SK-N-SH (cell line): ENCODE results near the gene SERPINA1. TPM values are rescaled to one million over a fixed set of nuclear protein-coding genes. Genes with fewer than 3 reads are reported as not detected.

ENCODE experiments used
- CTCF ChIA-PET: fragments of 300-600, 350-600 bp; formaldehyde crosslinking; extraction: SDS; loops from one replicate; lab custom pipeline; 2021; lab: Yijun Ruan, JAX
- POLR2A ChIA-PET: fragments of 350-600 bp; sonication (Branson Sonifier 250); formaldehyde crosslinking; extraction: SDS; loops from one replicate; lab custom pipeline; 2020; ENCODE audit warnings: antibody characterized with exemption, inconsistent platforms; lab: Yijun Ruan, JAX
- DNase-seq: peaks from one replicate; pipeline ENCODE4 v3.0.0; 2012
- H2AFZ ChIP-seq: fragments of 200-600 bp; sonication (generic); 2 replicates; pipeline ENCODE4 v1.8.1; 2016; ENCODE audit warnings: antibody characterized with exemption, mild to moderate bottlenecking, low read depth
- H3F3A ChIP-seq: fragments of 200-600 bp; sonication (generic); replicated peaks from 2 replicates; pipeline ENCODE3; 2016; ENCODE audit warnings: antibody characterized with exemption, mild to moderate bottlenecking; ENCODE audit not compliant: insufficient read depth
- H3K27ac ChIP-seq, 2 experiments: fragments of 200-500 bp in 1 of 2; fragments of 200-600 bp in 1 of 2; sonication (Bioruptor generic) in 1 of 2; sonication (generic), shearing (Covaris generic) in 1 of 2; 2 replicates each; pipeline versions ENCODE4 v1.5.1 to v1.6.1; 2014 to 2016; ENCODE audit warnings: low read depth in 2 of 2, inconsistent platforms in 1 of 2, low read length in 1 of 2, mild to moderate bottlenecking in 1 of 2, mixed read lengths in 1 of 2
- H3K27me3 ChIP-seq: fragments of 200-600 bp; sonication (generic), shearing (Covaris generic); 2 replicates; pipeline ENCODE4 v1.6.1; 2016; ENCODE audit warnings: mixed run types; ENCODE audit not compliant: insufficient read depth
- H3K36me3 ChIP-seq, 2 experiments: fragments of 200-500 bp in 1 of 2; fragments of 200-600 bp in 1 of 2; sonication (Bioruptor generic) in 1 of 2; sonication (generic) in 1 of 2; replicated peaks in 1 of 2; 2 replicates each; pipeline versions ENCODE3 to v1.5.1; 2014 to 2016; ENCODE audit warnings: low read length in 1 of 2, mild to moderate bottlenecking in 1 of 2; ENCODE audit not compliant: insufficient read depth in 2 of 2, control insufficient read depth in 1 of 2
- H3K4me1 ChIP-seq, 2 experiments: fragments of 200-500 bp in 1 of 2; fragments of 200-600 bp in 1 of 2; sonication (Bioruptor generic) in 1 of 2; sonication (generic), shearing (Covaris generic) in 1 of 2; 2 replicates each; pipeline versions ENCODE4 v1.5.1 to v1.6.1; 2014 to 2016; ENCODE audit warnings: low read depth in 1 of 2, low read length in 1 of 2, mixed run types in 1 of 2; ENCODE audit not compliant: insufficient read depth in 2 of 2, control insufficient read depth in 1 of 2
- H3K4me2 ChIP-seq: fragments of 200-600 bp; sonication (generic), shearing (Covaris generic); 2 replicates; pipeline ENCODE4 v1.6.1; 2017; ENCODE audit warnings: mixed run types
- H3K4me3 ChIP-seq, 2 experiments: fragments of 200-500 bp in 1 of 2; fragments of 200-600 bp in 1 of 2; sonication (Bioruptor generic) in 1 of 2; sonication (generic), shearing (Covaris generic) in 1 of 2; 2 replicates each; pipeline versions ENCODE4 v1.5.1 to v1.8.1; 2014 to 2016; ENCODE audit warnings: low read depth in 2 of 2, inconsistent platforms in 1 of 2, low read length in 1 of 2, mild to moderate bottlenecking in 1 of 2, mixed read lengths in 1 of 2, moderate library complexity in 1 of 2
- H3K79me2 ChIP-seq: fragments of 200-600 bp; sonication (generic); 2 replicates; pipeline ENCODE4 v1.8.1; 2017; ENCODE audit warnings: mild to moderate bottlenecking; ENCODE audit not compliant: insufficient read depth
- H3K9ac ChIP-seq: fragments of 200-600 bp; sonication (generic); 2 replicates; pipeline ENCODE4 v1.6.1; 2017; ENCODE audit warnings: mixed run types
- H3K9me2 ChIP-seq: fragments of 200-600 bp; sonication (generic); 2 replicates; pipeline ENCODE4 v1.6.1; 2017; ENCODE audit warnings: mixed run types
- H3K9me3 ChIP-seq: fragments of 200-600 bp; sonication (generic); 2 replicates; pipeline ENCODE4 v1.6.1; 2017; ENCODE audit warnings: mixed run types, mild to moderate bottlenecking, moderate library complexity
- H4K20me1 ChIP-seq: fragments of 200-600 bp; sonication (generic); 2 replicates; pipeline ENCODE4 v1.6.1; 2017; ENCODE audit warnings: mild to moderate bottlenecking, mixed run types; ENCODE audit not compliant: insufficient read depth
- CHD2 ChIP-seq: fragments of 150-350 bp; IDR thresholded peaks from 2 replicates; pipeline ENCODE4 v1.6.1; 2018; ENCODE audit warnings: low read length; ENCODE audit not compliant: partially characterized antibody
- EZH2phosphoT487 ChIP-seq: fragments of 200-600 bp; sonication (generic); IDR thresholded peaks from 2 replicates; pipeline ENCODE4 v1.6.1; 2017; ENCODE audit warnings: low read depth, mixed run types, mild to moderate bottlenecking, antibody characterized with exemption, moderate library complexity, borderline replicate concordance
- FOXM1 ChIP-seq: IDR thresholded peaks from 2 replicates; pipeline ENCODE4 v1.4.0; 2012; ENCODE audit warnings: low read depth, mild to moderate bottlenecking
- GABPA ChIP-seq: IDR thresholded peaks from 2 replicates; pipeline ENCODE4 v1.4.0; 2012; ENCODE audit warnings: low read depth, mild to moderate bottlenecking
- JUND ChIP-seq: IDR thresholded peaks from 2 replicates; pipeline ENCODE4 v1.4.0; 2012
- MXI1 ChIP-seq: IDR thresholded peaks from 2 replicates; pipeline ENCODE4 v1.6.1; 2012; ENCODE audit warnings: mild to moderate bottlenecking, low read depth, low read length, improper control_type of control experiment
- POLR2AphosphoS5 ChIP-seq: IDR thresholded peaks from 2 replicates; pipeline ENCODE4 v1.6.1; 2012; ENCODE audit warnings: low read depth, low read length
- RCOR1 ChIP-seq: fragments of 150-350 bp; IDR thresholded peaks from 2 replicates; pipeline ENCODE4 v1.6.1; 2017; ENCODE audit warnings: antibody characterized with exemption, low read length
- RFX5 ChIP-seq: IDR thresholded peaks from 2 replicates; pipeline ENCODE4 v1.6.1; 2012; ENCODE audit warnings: mild to moderate bottlenecking, improper control_type of control experiment, low read length
- RXRA ChIP-seq: IDR thresholded peaks from 2 replicates; pipeline ENCODE4 v1.4.0; 2012; ENCODE audit warnings: low read depth, mild to moderate bottlenecking, borderline replicate concordance
- SIN3A ChIP-seq: IDR thresholded peaks from 2 replicates; pipeline ENCODE4 v1.6.1; 2012; ENCODE audit warnings: low read depth, mild to moderate bottlenecking, low read length, moderate library complexity, borderline replicate concordance
- SMC3 ChIP-seq: IDR thresholded peaks from 2 replicates; pipeline ENCODE4 v1.6.1; 2012; ENCODE audit warnings: low read depth, low read length, improper control_type of control experiment
- TAF1 ChIP-seq: IDR thresholded peaks from 2 replicates; pipeline ENCODE4 v1.6.1; 2012; ENCODE audit warnings: low read depth, mild to moderate bottlenecking, low read length, moderate library complexity, borderline replicate concordance
- YY1 ChIP-seq: IDR thresholded peaks from 2 replicates; pipeline ENCODE4 v1.4.0; 2012; ENCODE audit warnings: low read depth, mild to moderate bottlenecking
- WGBS: methylation state at CpG from one replicate; pipeline ENCODE4 v1.1.6; 2017; ENCODE audit warnings: low lambda C conversion rate; 5-methylcytosine and 5-hydroxymethylcytosine counted together
- polyA plus RNA-seq, 3 experiments: library from polyadenylated mRNA; depleted of rRNA; stranded (reverse); fragments of >200 nt; gene quantifications; 2 replicates each; pipeline ENCODE4 v1.2.3, GENCODE V29; 2012
- TF ChIP-seq, protein P1 (sequence below): fragments of 150-350 bp; IDR thresholded peaks from 2 replicates; pipeline ENCODE4 v1.6.1; 2017; ENCODE audit warnings: antibody characterized with exemption, low read length, low read depth, borderline replicate concordance
- TF ChIP-seq, protein P2 (sequence below): IDR thresholded peaks from 2 replicates; pipeline ENCODE4; 2012
- TF ChIP-seq, protein P3 (sequence below): IDR thresholded peaks from 2 replicates; pipeline ENCODE4 v1.6.1; 2012; ENCODE audit warnings: mild to moderate bottlenecking, low read depth, low read length, moderate library complexity

Gene SERPINA1
- polyA plus RNA-seq, 1 of the 3 experiments (the other 2 are of a cell fraction) = 11.3 TPM

DNA sequence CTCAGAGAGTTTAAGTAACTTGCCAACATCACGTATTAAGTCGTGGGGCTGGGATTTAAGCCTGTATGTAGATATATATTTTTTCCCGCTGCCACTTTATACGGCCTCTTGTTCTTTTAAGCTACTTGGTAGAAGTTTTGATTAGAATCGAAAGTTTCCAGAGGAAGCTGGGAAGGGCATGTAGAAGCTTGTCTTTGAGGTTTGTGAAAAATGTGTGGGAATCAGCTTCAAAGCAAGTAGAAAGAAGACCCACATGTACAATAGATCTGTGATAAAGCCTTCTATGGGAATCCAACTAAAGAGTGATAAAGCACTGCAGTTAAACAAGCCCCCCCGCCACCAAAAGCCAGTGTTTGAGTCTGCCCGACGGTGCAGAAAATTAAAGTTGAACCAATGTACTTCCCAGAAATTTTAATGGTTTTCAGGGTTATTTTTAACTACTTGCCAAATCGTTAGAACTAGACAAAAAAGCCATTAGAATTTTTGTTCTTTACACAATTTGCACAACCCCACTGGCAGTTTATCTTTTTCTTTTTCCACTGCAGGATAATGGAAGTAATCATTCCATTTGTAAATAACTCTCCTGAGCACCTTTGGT, 38.7 kb upstream of the SERPINA1 start:
- no peaks in the 10 kb centered on the region for H3K9me3 ChIP-seq
- POLR2A ChIA-PET = no interaction called here
- TF ChIP-seq SIN3A (no peak), YY1 (no peak), EZH2phosphoT487 (no peak), FOXM1 (no peak), RFX5 (no peak), GABPA (no peak), RCOR1 (no peak), TAF1 (no peak)
- TF ChIP-seq, protein P1, sequence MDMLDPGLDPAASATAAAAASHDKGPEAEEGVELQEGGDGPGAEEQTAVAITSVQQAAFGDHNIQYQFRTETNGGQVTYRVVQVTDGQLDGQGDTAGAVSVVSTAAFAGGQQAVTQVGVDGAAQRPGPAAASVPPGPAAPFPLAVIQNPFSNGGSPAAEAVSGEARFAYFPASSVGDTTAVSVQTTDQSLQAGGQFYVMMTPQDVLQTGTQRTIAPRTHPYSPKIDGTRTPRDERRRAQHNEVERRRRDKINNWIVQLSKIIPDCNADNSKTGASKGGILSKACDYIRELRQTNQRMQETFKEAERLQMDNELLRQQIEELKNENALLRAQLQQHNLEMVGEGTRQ = no peak
- no peaks in the 10 kb centered on the region for H4K20me1 ChIP-seq
- H3K27ac ChIP-seq = no peak overlapping the region
- DNase-seq = no peak
- no peaks in the 10 kb centered on the region for H3K4me1 ChIP-seq
- H2AFZ ChIP-seq = no peak overlapping the region
- H3K9ac ChIP-seq = no peak overlapping the region
- no peak overlapping the region for H3K4me3 ChIP-seq
- CTCF ChIA-PET = interaction anchor here (1.3 to 2.2 kb wide), 2 partner anchors 10 to 59 kb away, joined by 3 to 9 read pairs; no protein-coding TSS in a partner anchor
- no peaks in the 10 kb centered on the region for H3K79me2 ChIP-seq
- no peak overlapping the region for H3K4me2 ChIP-seq
- H3K9me2 ChIP-seq = no peaks in the 10 kb centered on the region
- no peaks in the 10 kb centered on the region for H3K36me3 ChIP-seq
- peaks cover 6% of the 10 kb centered on the region; the same call in 1 of the 2 replicates for H3K27me3 ChIP-seq
- WGBS = 50% methylated on average over 9 of the region's 9 CpGs
- H3F3A ChIP-seq = no peaks in the 10 kb centered on the region

DNA sequence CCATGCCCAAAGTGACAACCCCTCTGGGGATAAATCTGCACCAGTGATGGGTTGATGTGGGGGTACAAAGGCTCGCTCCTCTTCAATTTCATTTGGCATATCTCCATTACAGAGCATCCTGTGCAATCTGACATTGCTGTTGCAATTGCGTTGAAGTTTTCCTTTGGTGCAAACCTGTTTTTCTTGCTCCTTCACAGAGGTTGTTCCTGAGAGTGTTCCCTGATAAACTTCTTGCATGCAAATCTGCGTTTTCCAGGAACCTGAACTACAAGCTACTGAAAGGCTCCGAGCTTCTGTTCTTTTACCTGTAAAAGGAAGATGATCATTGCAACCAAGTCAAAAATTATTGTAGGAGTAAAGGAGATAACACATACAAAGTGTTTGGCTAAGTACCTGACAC, 38.1 kb upstream of the SERPINA1 start:
- H2AFZ ChIP-seq = no peak overlapping the region
- CTCF ChIA-PET = interaction anchor here (1.3 to 2.2 kb wide), 3 partner anchors 9 to 1006 kb away, joined by 3 to 9 read pairs (median 3); no protein-coding TSS in a partner anchor
- no peaks in the 10 kb centered on the region for H3K9me2 ChIP-seq
- POLR2A ChIA-PET = no interaction called here
- no peak overlapping the region for H3K4me2 ChIP-seq
- H3K9ac ChIP-seq = no peak overlapping the region
- WGBS = 38% methylated on average over 4 of the region's 4 CpGs
- H3K36me3 ChIP-seq = no peaks in the 10 kb centered on the region
- no peaks in the 10 kb centered on the region for H4K20me1 ChIP-seq
- no peak overlapping the region for H3K27ac ChIP-seq
- no peaks in the 10 kb centered on the region for H3K4me1 ChIP-seq
- no peaks in the 10 kb centered on the region for H3K79me2 ChIP-seq
- H3F3A ChIP-seq = no peaks in the 10 kb centered on the region
- H3K4me3 ChIP-seq = no peak overlapping the region
- DNase-seq = no peak
- TF ChIP-seq JUND (no peak), CHD2 (no peak), POLR2AphosphoS5 (no peak), RXRA (no peak), SMC3 (no peak), MXI1 (no peak)
- TF ChIP-seq, protein P2, sequence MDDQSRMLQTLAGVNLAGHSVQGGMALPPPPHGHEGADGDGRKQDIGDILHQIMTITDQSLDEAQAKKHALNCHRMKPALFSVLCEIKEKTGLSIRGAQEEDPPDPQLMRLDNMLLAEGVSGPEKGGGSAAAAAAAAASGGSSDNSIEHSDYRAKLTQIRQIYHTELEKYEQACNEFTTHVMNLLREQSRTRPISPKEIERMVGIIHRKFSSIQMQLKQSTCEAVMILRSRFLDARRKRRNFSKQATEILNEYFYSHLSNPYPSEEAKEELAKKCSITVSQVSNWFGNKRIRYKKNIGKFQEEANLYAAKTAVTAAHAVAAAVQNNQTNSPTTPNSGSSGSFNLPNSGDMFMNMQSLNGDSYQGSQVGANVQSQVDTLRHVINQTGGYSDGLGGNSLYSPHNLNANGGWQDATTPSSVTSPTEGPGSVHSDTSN = no peak
- TF ChIP-seq, protein P3, sequence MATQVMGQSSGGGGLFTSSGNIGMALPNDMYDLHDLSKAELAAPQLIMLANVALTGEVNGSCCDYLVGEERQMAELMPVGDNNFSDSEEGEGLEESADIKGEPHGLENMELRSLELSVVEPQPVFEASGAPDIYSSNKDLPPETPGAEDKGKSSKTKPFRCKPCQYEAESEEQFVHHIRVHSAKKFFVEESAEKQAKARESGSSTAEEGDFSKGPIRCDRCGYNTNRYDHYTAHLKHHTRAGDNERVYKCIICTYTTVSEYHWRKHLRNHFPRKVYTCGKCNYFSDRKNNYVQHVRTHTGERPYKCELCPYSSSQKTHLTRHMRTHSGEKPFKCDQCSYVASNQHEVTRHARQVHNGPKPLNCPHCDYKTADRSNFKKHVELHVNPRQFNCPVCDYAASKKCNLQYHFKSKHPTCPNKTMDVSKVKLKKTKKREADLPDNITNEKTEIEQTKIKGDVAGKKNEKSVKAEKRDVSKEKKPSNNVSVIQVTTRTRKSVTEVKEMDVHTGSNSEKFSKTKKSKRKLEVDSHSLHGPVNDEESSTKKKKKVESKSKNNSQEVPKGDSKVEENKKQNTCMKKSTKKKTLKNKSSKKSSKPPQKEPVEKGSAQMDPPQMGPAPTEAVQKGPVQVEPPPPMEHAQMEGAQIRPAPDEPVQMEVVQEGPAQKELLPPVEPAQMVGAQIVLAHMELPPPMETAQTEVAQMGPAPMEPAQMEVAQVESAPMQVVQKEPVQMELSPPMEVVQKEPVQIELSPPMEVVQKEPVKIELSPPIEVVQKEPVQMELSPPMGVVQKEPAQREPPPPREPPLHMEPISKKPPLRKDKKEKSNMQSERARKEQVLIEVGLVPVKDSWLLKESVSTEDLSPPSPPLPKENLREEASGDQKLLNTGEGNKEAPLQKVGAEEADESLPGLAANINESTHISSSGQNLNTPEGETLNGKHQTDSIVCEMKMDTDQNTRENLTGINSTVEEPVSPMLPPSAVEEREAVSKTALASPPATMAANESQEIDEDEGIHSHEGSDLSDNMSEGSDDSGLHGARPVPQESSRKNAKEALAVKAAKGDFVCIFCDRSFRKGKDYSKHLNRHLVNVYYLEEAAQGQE = no peak
- peaks cover 6% of the 10 kb centered on the region; the same call in 1 of the 2 replicates for H3K27me3 ChIP-seq
- H3K9me3 ChIP-seq = no peaks in the 10 kb centered on the region
